SK-N-SH (cell line): ENCODE data around the gene GRAMD1B. TPM values are rescaled to one million over a fixed set of nuclear protein-coding genes. Genes with fewer than 3 reads are reported as not detected.

ENCODE experiments used
- CTCF ChIA-PET: fragments of 300-600, 350-600 bp; formaldehyde crosslinking; extraction: SDS; loops from one replicate; lab custom pipeline; 2021; lab: Yijun Ruan, JAX
- POLR2A ChIA-PET: fragments of 350-600 bp; sonication (Branson Sonifier 250); formaldehyde crosslinking; extraction: SDS; loops from one replicate; lab custom pipeline; 2020; ENCODE audit warnings: antibody characterized with exemption, inconsistent platforms; lab: Yijun Ruan, JAX
- DNase-seq: peaks from one replicate; pipeline ENCODE4 v3.0.0; 2012
- H2AFZ ChIP-seq: fragments of 200-600 bp; sonication (generic); 2 replicates; pipeline ENCODE4 v1.8.1; 2016; ENCODE audit warnings: antibody characterized with exemption, mild to moderate bottlenecking, low read depth
- H3F3A ChIP-seq: fragments of 200-600 bp; sonication (generic); replicated peaks from 2 replicates; pipeline ENCODE3; 2016; ENCODE audit warnings: antibody characterized with exemption, mild to moderate bottlenecking; ENCODE audit not compliant: insufficient read depth
- H3K27ac ChIP-seq, 2 experiments: fragments of 200-500 bp in 1 of 2; fragments of 200-600 bp in 1 of 2; sonication (Bioruptor generic) in 1 of 2; sonication (generic), shearing (Covaris generic) in 1 of 2; 2 replicates each; pipeline versions ENCODE4 v1.5.1 to v1.6.1; 2014 to 2016; ENCODE audit warnings: low read depth in 2 of 2, inconsistent platforms in 1 of 2, low read length in 1 of 2, mild to moderate bottlenecking in 1 of 2, mixed read lengths in 1 of 2
- H3K27me3 ChIP-seq: fragments of 200-600 bp; sonication (generic), shearing (Covaris generic); 2 replicates; pipeline ENCODE4 v1.6.1; 2016; ENCODE audit warnings: mixed run types; ENCODE audit not compliant: insufficient read depth
- H3K36me3 ChIP-seq, 2 experiments: fragments of 200-500 bp in 1 of 2; fragments of 200-600 bp in 1 of 2; sonication (Bioruptor generic) in 1 of 2; sonication (generic) in 1 of 2; replicated peaks in 1 of 2; 2 replicates each; pipeline versions ENCODE3 to v1.5.1; 2014 to 2016; ENCODE audit warnings: low read length in 1 of 2, mild to moderate bottlenecking in 1 of 2; ENCODE audit not compliant: insufficient read depth in 2 of 2, control insufficient read depth in 1 of 2
- H3K4me1 ChIP-seq, 2 experiments: fragments of 200-500 bp in 1 of 2; fragments of 200-600 bp in 1 of 2; sonication (Bioruptor generic) in 1 of 2; sonication (generic), shearing (Covaris generic) in 1 of 2; 2 replicates each; pipeline versions ENCODE4 v1.5.1 to v1.6.1; 2014 to 2016; ENCODE audit warnings: low read depth in 1 of 2, low read length in 1 of 2, mixed run types in 1 of 2; ENCODE audit not compliant: insufficient read depth in 2 of 2, control insufficient read depth in 1 of 2
- H3K4me2 ChIP-seq: fragments of 200-600 bp; sonication (generic), shearing (Covaris generic); 2 replicates; pipeline ENCODE4 v1.6.1; 2017; ENCODE audit warnings: mixed run types
- H3K4me3 ChIP-seq, 2 experiments: fragments of 200-500 bp in 1 of 2; fragments of 200-600 bp in 1 of 2; sonication (Bioruptor generic) in 1 of 2; sonication (generic), shearing (Covaris generic) in 1 of 2; 2 replicates each; pipeline versions ENCODE4 v1.5.1 to v1.8.1; 2014 to 2016; ENCODE audit warnings: low read depth in 2 of 2, inconsistent platforms in 1 of 2, low read length in 1 of 2, mild to moderate bottlenecking in 1 of 2, mixed read lengths in 1 of 2, moderate library complexity in 1 of 2
- H3K79me2 ChIP-seq: fragments of 200-600 bp; sonication (generic); 2 replicates; pipeline ENCODE4 v1.8.1; 2017; ENCODE audit warnings: mild to moderate bottlenecking; ENCODE audit not compliant: insufficient read depth
- H3K9ac ChIP-seq: fragments of 200-600 bp; sonication (generic); 2 replicates; pipeline ENCODE4 v1.6.1; 2017; ENCODE audit warnings: mixed run types
- H3K9me2 ChIP-seq: fragments of 200-600 bp; sonication (generic); 2 replicates; pipeline ENCODE4 v1.6.1; 2017; ENCODE audit warnings: mixed run types
- H3K9me3 ChIP-seq: fragments of 200-600 bp; sonication (generic); 2 replicates; pipeline ENCODE4 v1.6.1; 2017; ENCODE audit warnings: mixed run types, mild to moderate bottlenecking, moderate library complexity
- H4K20me1 ChIP-seq: fragments of 200-600 bp; sonication (generic); 2 replicates; pipeline ENCODE4 v1.6.1; 2017; ENCODE audit warnings: mild to moderate bottlenecking, mixed run types; ENCODE audit not compliant: insufficient read depth
- CHD2 ChIP-seq: fragments of 150-350 bp; IDR thresholded peaks from 2 replicates; pipeline ENCODE4 v1.6.1; 2018; ENCODE audit warnings: low read length; ENCODE audit not compliant: partially characterized antibody
- FOXM1 ChIP-seq: IDR thresholded peaks from 2 replicates; pipeline ENCODE4 v1.4.0; 2012; ENCODE audit warnings: low read depth, mild to moderate bottlenecking
- GATA2 ChIP-seq: sonication (generic); formaldehyde crosslinking; IDR thresholded peaks from 2 replicates; pipeline ENCODE4 v1.5.0; 2020; ENCODE audit warnings: mild to moderate bottlenecking, missing genetic modification reagents
- POLR2AphosphoS5 ChIP-seq: IDR thresholded peaks from 2 replicates; pipeline ENCODE4 v1.6.1; 2012; ENCODE audit warnings: low read depth, low read length
- RFX5 ChIP-seq: IDR thresholded peaks from 2 replicates; pipeline ENCODE4 v1.6.1; 2012; ENCODE audit warnings: mild to moderate bottlenecking, improper control_type of control experiment, low read length
- SIN3A ChIP-seq: IDR thresholded peaks from 2 replicates; pipeline ENCODE4 v1.6.1; 2012; ENCODE audit warnings: low read depth, mild to moderate bottlenecking, low read length, moderate library complexity, borderline replicate concordance
- YY1 ChIP-seq: IDR thresholded peaks from 2 replicates; pipeline ENCODE4 v1.4.0; 2012; ENCODE audit warnings: low read depth, mild to moderate bottlenecking
- WGBS: methylation state at CpG from one replicate; pipeline ENCODE4 v1.1.6; 2017; ENCODE audit warnings: low lambda C conversion rate; 5-methylcytosine and 5-hydroxymethylcytosine counted together
- polyA plus RNA-seq, 3 experiments: library from polyadenylated mRNA; depleted of rRNA; stranded (reverse); fragments of >200 nt; gene quantifications; 2 replicates each; pipeline ENCODE4 v1.2.3, GENCODE V29; 2012
- TF ChIP-seq, protein P1 (sequence below): fragments of 200-600 bp; sonication (generic); IDR thresholded peaks from 2 replicates; pipeline ENCODE4 v1.6.1; 2017; ENCODE audit warnings: antibody characterized with exemption, mild to moderate bottlenecking, moderate library complexity
- TF ChIP-seq, protein P2 (sequence below): IDR thresholded peaks from 2 replicates; pipeline ENCODE4 v1.4.0; 2012; ENCODE audit warnings: low read depth, borderline replicate concordance

The GRAMD1B gene
- polyA plus RNA-seq (2012; rRNA removed), result 14.0 and 14.5 TPM in 2 replicates
- polyA plus RNA-seq (2012; cell fraction: cytosol; rRNA removed), result 7.1 and 8.4 TPM in 2 replicates
- polyA plus RNA-seq (2012; cell fraction: nucleus; rRNA removed), result 40.4 and 41.9 TPM in 2 replicates

DNA sequence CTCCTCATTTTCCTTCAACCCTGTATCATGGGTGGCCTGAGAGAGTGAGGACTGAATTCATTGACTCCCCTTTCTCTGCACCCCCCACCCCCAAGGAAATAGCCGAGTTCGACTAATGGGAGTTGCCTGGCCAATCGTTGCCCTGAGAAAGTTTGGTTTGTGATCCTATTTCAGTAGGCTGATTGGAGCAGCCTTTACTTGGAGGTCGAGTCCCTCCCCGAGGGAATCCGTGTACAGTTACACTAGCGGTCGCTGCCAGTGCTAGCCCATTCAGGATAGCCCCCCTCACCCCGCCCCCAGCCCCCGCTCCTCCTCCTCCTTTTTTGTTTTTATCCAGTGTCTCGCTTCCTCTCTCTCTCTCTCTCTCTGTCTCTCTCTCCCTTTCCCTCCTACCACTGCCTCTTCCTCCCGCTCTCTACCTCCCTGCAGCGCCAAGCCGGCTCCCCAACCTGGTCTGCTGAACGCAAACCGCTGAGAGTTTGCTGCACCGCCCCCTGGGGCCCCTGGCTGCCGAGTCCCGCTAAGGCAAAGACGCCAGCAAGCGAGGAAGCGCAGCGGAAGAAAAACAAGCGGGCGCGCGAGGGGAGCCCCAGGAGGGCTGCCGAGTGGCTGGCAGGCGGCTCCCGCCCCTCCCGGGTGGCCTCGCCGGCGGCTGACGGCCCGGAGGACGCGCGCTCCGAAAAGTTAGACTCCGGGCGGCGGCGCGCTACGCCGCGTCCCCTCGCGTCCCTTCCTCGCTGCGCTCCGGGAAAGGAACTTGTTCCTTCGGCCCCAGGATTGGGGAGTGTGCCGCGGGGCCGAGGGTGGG lies at the start of gene GRAMD1B:
TSS of gene GRAMD1B (plus strand) at position 357 of the 808 bp plus-strand sequence. CDS start 524 bp downstream, outside the sequence.
- H2AFZ ChIP-seq, result peak within 1 kb of the TSS; percentile 92
- H3K27me3 ChIP-seq, result no peaks in the 10 kb centered on the region
- H3K36me3 ChIP-seq, result no peaks in the 10 kb centered on the region
- no peaks in the 10 kb centered on the region for H3K9me3 ChIP-seq
- no peaks in the 10 kb centered on the region for H3K9me2 ChIP-seq
- peaks cover 8 to 13% of the 10 kb centered on the region in 2 experiments; a peak in 3 of 4 replicates for H3K4me1 ChIP-seq
- ChIA-PET CTCF (interaction anchor here (1.1 to 5.7 kb wide), 4 partner anchors 9 to 48 kb away, joined by 5 to 39 read pairs (median 7); no protein-coding TSS in a partner anchor), POLR2A (no interaction called here)
- H3K79me2 ChIP-seq, result peaks cover 42% of the 10 kb centered on the region
- peaks cover 4% of the 10 kb centered on the region for H3F3A ChIP-seq
- peak; percentile 87 for DNase-seq
- TF ChIP-seq CHD2, result no peak
- 0 out of 2 replicates have a peak, but pooled peaks have one; percentile 17 for TF ChIP-seq SIN3A
- TF ChIP-seq, protein P1, sequence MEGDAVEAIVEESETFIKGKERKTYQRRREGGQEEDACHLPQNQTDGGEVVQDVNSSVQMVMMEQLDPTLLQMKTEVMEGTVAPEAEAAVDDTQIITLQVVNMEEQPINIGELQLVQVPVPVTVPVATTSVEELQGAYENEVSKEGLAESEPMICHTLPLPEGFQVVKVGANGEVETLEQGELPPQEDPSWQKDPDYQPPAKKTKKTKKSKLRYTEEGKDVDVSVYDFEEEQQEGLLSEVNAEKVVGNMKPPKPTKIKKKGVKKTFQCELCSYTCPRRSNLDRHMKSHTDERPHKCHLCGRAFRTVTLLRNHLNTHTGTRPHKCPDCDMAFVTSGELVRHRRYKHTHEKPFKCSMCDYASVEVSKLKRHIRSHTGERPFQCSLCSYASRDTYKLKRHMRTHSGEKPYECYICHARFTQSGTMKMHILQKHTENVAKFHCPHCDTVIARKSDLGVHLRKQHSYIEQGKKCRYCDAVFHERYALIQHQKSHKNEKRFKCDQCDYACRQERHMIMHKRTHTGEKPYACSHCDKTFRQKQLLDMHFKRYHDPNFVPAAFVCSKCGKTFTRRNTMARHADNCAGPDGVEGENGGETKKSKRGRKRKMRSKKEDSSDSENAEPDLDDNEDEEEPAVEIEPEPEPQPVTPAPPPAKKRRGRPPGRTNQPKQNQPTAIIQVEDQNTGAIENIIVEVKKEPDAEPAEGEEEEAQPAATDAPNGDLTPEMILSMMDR, result peak; percentile 33
- TF ChIP-seq RFX5, result no peak
- TF ChIP-seq GATA2 (CRISPR knock-in tag), result no peak
- TF ChIP-seq POLR2AphosphoS5, result peak; percentile 41; the same call in 1 of the 2 replicates
- TF ChIP-seq YY1, result no peak
- TF ChIP-seq, protein P2, sequence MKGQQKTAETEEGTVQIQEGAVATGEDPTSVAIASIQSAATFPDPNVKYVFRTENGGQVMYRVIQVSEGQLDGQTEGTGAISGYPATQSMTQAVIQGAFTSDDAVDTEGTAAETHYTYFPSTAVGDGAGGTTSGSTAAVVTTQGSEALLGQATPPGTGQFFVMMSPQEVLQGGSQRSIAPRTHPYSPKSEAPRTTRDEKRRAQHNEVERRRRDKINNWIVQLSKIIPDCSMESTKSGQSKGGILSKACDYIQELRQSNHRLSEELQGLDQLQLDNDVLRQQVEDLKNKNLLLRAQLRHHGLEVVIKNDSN, result no peak
- peak within 1 kb of the TSS; percentile 84 for H3K9ac ChIP-seq
- 2% methylated on average over 29 of the region's 57 CpGs for WGBS
- H4K20me1 ChIP-seq, result no peaks in the 10 kb centered on the region
- H3K27ac ChIP-seq, result peak within 1 kb of the TSS in 1 of 2 experiments; percentile 87; a peak in 2 of 4 replicates
- H3K4me3 ChIP-seq, result peak within 1 kb of the TSS; percentile 61 to 73
- H3K4me2 ChIP-seq, result peak within 1 kb of the TSS; percentile 91

DNA sequence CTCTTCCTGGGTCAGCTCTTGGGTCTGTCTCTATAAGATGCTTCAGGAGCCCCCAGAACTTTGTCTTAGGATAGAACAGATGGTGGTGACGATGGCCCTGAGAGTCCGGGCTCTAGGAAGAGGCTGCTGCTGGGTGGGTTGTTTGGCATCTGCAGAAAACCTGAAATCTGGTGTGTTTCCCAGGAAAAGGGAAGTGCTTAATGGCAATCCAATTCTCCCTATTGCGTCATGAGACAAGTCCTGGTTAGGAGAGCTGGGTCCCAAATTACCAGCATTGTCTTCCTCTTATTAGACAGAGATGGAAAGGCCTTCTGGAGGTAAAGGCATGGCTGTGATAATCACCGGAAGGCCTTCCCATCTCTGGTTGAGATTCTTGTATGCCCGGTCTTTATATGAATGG lies 48.9 kb upstream of the GRAMD1B start:
- H4K20me1 ChIP-seq, result no peaks in the 10 kb centered on the region
- no peaks in the 10 kb centered on the region for H3K9me2 ChIP-seq
- peaks cover 0 to 10% of the 10 kb centered on the region in 2 experiments; a peak in 2 of 4 replicates for H3K4me1 ChIP-seq
- no peak overlapping the region for H3K4me2 ChIP-seq
- H3K27me3 ChIP-seq, result peaks cover 8% of the 10 kb centered on the region; the same call in 1 of the 2 replicates
- H3K27ac ChIP-seq, result no peak overlapping the region
- no peak overlapping the region for H3K4me3 ChIP-seq
- DNase-seq, result no peak
- CTCF ChIA-PET, result interaction anchor here (1.2 to 1.5 kb wide), 3 partner anchors 26 to 97 kb away, joined by 3 to 5 read pairs (median 3); no protein-coding TSS in a partner anchor
- WGBS, result 72% methylated on average over 5 of the region's 5 CpGs
- H3K79me2 ChIP-seq, result no peaks in the 10 kb centered on the region
- H3K9me3 ChIP-seq, result no peaks in the 10 kb centered on the region
- no peak for TF ChIP-seq FOXM1
- no peak overlapping the region for H3K9ac ChIP-seq
- H3F3A ChIP-seq, result no peaks in the 10 kb centered on the region
- H3K36me3 ChIP-seq, result no peaks in the 10 kb centered on the region
- no peak overlapping the region for H2AFZ ChIP-seq
- POLR2A ChIA-PET, result no interaction called here
